Mesendoderm (in vitro differentiated cells): ENCODE results near the gene PRRC1. TPM values are rescaled to one million over a fixed set of nuclear protein-coding genes. Genes with fewer than 3 reads are reported as not detected.

ENCODE experiments used
- DNase-seq: peaks from one replicate; pipeline ENCODE4 v3.0.0; 2013
- H2AK5ac ChIP-seq: 2 replicates; pipeline ENCODE4 v1.6.1; 2013; ENCODE audit warnings: low read length, inconsistent platforms
- H2BK120ac ChIP-seq: 2 replicates; pipeline ENCODE4 v1.6.1; 2013; ENCODE audit warnings: low read depth, mild to moderate bottlenecking, low read length, moderate library complexity, mixed read lengths
- H2BK15ac ChIP-seq: replicated peaks from 2 replicates; pipeline ENCODE4 v1.6.1; 2013; ENCODE audit warnings: low read depth, mild to moderate bottlenecking, moderate library complexity
- H2BK5ac ChIP-seq: 2 replicates; pipeline ENCODE4 v1.6.1; 2013; ENCODE audit warnings: low read length, inconsistent platforms
- H3K18ac ChIP-seq: 2 replicates; pipeline ENCODE4 v1.6.1; 2013; ENCODE audit warnings: mild to moderate bottlenecking, low read length, mixed read lengths
- H3K23ac ChIP-seq: one replicate; pipeline ENCODE4 v1.6.1; 2013; ENCODE audit warnings: low read length
- H3K27ac ChIP-seq: 2 replicates; pipeline ENCODE4 v1.5.1; 2013; ENCODE audit warnings: low read depth, mild to moderate bottlenecking, inconsistent platforms, low read length, moderate library complexity
- H3K27me3 ChIP-seq: 2 replicates; pipeline ENCODE4 v1.6.1; 2013; ENCODE audit warnings: low read length, control low read depth, mild to moderate bottlenecking, inconsistent platforms; ENCODE audit not compliant: insufficient read depth, poor library complexity
- H3K36me3 ChIP-seq: 2 replicates; pipeline ENCODE4 v1.6.1; 2013; ENCODE audit warnings: low read length, inconsistent platforms; ENCODE audit not compliant: control insufficient read depth, insufficient read depth
- H3K4ac ChIP-seq: one replicate; pipeline ENCODE4 v1.6.1; 2013; ENCODE audit warnings: low read depth, mild to moderate bottlenecking, low read length, moderate library complexity
- H3K4me1 ChIP-seq: 2 replicates; pipeline ENCODE4 v1.6.1; 2013; ENCODE audit warnings: low read depth, low read length, inconsistent platforms; ENCODE audit not compliant: control insufficient read depth
- H3K4me2 ChIP-seq: 2 replicates; pipeline ENCODE4 v1.6.1; 2013; ENCODE audit warnings: low read length
- H3K4me3 ChIP-seq: 2 replicates; pipeline ENCODE4 v1.5.1; 2013; ENCODE audit warnings: mild to moderate bottlenecking, low read length
- H3K56ac ChIP-seq: one replicate; pipeline ENCODE4 v1.6.1; 2013; ENCODE audit warnings: low read length
- H3K79me1 ChIP-seq: 2 replicates; pipeline ENCODE4 v1.6.1; 2013; ENCODE audit warnings: low read length, inconsistent platforms
- H3K79me2 ChIP-seq: 2 replicates; pipeline ENCODE4 v1.6.1; 2013; ENCODE audit warnings: mild to moderate bottlenecking, low read length; ENCODE audit not compliant: control insufficient read depth, insufficient read depth
- H3K9ac ChIP-seq: 2 replicates; pipeline ENCODE4 v1.6.1; 2013; ENCODE audit warnings: low read length, inconsistent platforms
- H4K5ac ChIP-seq: one replicate; pipeline ENCODE4 v1.6.1; 2013; ENCODE audit warnings: low read length
- H4K8ac ChIP-seq: one replicate; pipeline ENCODE4 v1.6.1; 2013; ENCODE audit warnings: low read depth, mild to moderate bottlenecking, control low read depth, low read length, moderate library complexity
- WGBS: extraction: QIAGEN DNeasy Blood & Tissue Kit; methylation state at CpG from one replicate; pipeline ENCODE4 v1.1.7; 2013; ENCODE audit warnings: low lambda C conversion rate, missing lambda C conversion rate; ENCODE audit not compliant: insufficient coverage; ENCODE audit errors: extremely low coverage; 5-methylcytosine and 5-hydroxymethylcytosine counted together
- polyA plus RNA-seq, 2 experiments: library from polyadenylated mRNA; stranded (reverse); fragments of 200-250 nt; gene quantifications; one replicate each; pipeline ENCODE4 v1.2.3, GENCODE V29; 2013

Gene PRRC1
- 71.2 TPM for polyA plus RNA-seq (2013, experiment 1 of 2)
- polyA plus RNA-seq (2013, experiment 2 of 2) = 67.2 TPM

GRCh38 chr5:127517480-127518318, at the start of gene PRRC1:
PRRC1 (plus strand) TSS chr5:127517640; CDS start chr5:127523480, 5,840 bp downstream.
- WGBS = no CpG with 5 or more reads among the region's 80 CpGs
- peak within 1 kb of the TSS; percentile 96 for H3K4me3 ChIP-seq

GRCh38 chr5:127471211-127471610, 46.2 kb upstream of the PRRC1 start:
- no peak for DNase-seq
- Histone ChIP-seq H3K56ac (no peak overlapping the region), H2AK5ac (no peak overlapping the region), H3K36me3 (no peaks in the 10 kb centered on the region), H2BK15ac (no peak overlapping the region), H3K4ac (no peak overlapping the region), H2BK5ac (no peak overlapping the region), H3K4me3 (no peak overlapping the region), H2BK120ac (no peak overlapping the region), H3K4me2 (no peak overlapping the region), H3K27ac (no peak overlapping the region), H3K18ac (no peak overlapping the region), H3K79me2 (no peaks in the 10 kb centered on the region), H3K79me1 (no peaks in the 10 kb centered on the region), H3K9ac (no peak overlapping the region), H3K27me3 (no peaks in the 10 kb centered on the region), H3K23ac (no peak overlapping the region), H4K8ac (no peak overlapping the region), H4K5ac (no peak overlapping the region), H3K4me1 (no peaks in the 10 kb centered on the region)
- no CpG with 5 or more reads among the region's 2 CpGs for WGBS

More at GRCh38 chr5:127517480-127518318, at the start of gene PRRC1:
- Histone ChIP-seq H2AK5ac (no peak within 1 kb of the TSS), H4K8ac (no peak within 1 kb of the TSS), H3K27ac (peak within 1 kb of the TSS; percentile 69), H2BK120ac (no peak within 1 kb of the TSS), H3K18ac (peak within 1 kb of the TSS; percentile 42), H3K79me2 (peaks cover 42% of the 10 kb centered on the region), H3K23ac (peak within 1 kb of the TSS; percentile 48), H4K5ac (no peak within 1 kb of the TSS), H3K36me3 (no peaks in the 10 kb centered on the region), H3K79me1 (peaks cover 14% of the 10 kb centered on the region), H3K27me3 (no peaks in the 10 kb centered on the region), H3K4me1 (peaks cover 5% of the 10 kb centered on the region), H2BK5ac (peak within 1 kb of the TSS; percentile 83), H2BK15ac (no peak within 1 kb of the TSS), H3K4ac (peak within 1 kb of the TSS; percentile 59), H3K4me2 (peak within 1 kb of the TSS; percentile 69), H3K9ac (peak within 1 kb of the TSS; percentile 99), H3K56ac (peak within 1 kb of the TSS; percentile 99)
- peak; percentile 88 for DNase-seq

GRCh38 chr5:127472700-127473099, 44.7 kb upstream of the PRRC1 start:
- no peak for DNase-seq
- no CpG with 5 or more reads among the region's 3 CpGs for WGBS
- Histone ChIP-seq H2AK5ac (no peak overlapping the region), H3K4me1 (no peaks in the 10 kb centered on the region), H4K5ac (no peak overlapping the region), H3K36me3 (no peaks in the 10 kb centered on the region), H2BK5ac (no peak overlapping the region), H3K56ac (no peak overlapping the region), H3K79me1 (no peaks in the 10 kb centered on the region), H4K8ac (no peak overlapping the region), H3K27ac (no peak overlapping the region), H3K4me3 (no peak overlapping the region), H3K18ac (no peak overlapping the region), H3K9ac (no peak overlapping the region), H2BK15ac (no peak overlapping the region), H2BK120ac (no peak overlapping the region), H3K79me2 (no peaks in the 10 kb centered on the region), H3K23ac (no peak overlapping the region), H3K4me2 (no peak overlapping the region), H3K4ac (no peak overlapping the region), H3K27me3 (no peaks in the 10 kb centered on the region)

GRCh38 chr5:127486471-127486870, 31.0 kb upstream of the PRRC1 start:
- no peak overlapping the region for H3K27ac ChIP-seq
- H3K4me2 ChIP-seq = no peak overlapping the region
- H3K23ac ChIP-seq = no peak overlapping the region
- H2BK5ac ChIP-seq = no peak overlapping the region
- no peak overlapping the region for H4K5ac ChIP-seq
- H3K4me3 ChIP-seq = no peak overlapping the region
- H2BK15ac ChIP-seq = no peak overlapping the region
- no peak overlapping the region for H4K8ac ChIP-seq
- DNase-seq = no peak
- no peaks in the 10 kb centered on the region for H3K36me3 ChIP-seq
- H2BK120ac ChIP-seq = no peak overlapping the region
- no CpG with 5 or more reads among the region's 4 CpGs for WGBS
- no peaks in the 10 kb centered on the region for H3K79me1 ChIP-seq
- no peak overlapping the region for H3K9ac ChIP-seq
- H3K79me2 ChIP-seq = no peaks in the 10 kb centered on the region
- no peak overlapping the region for H3K4ac ChIP-seq
- no peak overlapping the region for H2AK5ac ChIP-seq
- no peak overlapping the region for H3K56ac ChIP-seq
- no peak overlapping the region for H3K18ac ChIP-seq
- H3K4me1 ChIP-seq = no peaks in the 10 kb centered on the region
- no peaks in the 10 kb centered on the region for H3K27me3 ChIP-seq

- Histone ChIP-seq H3K79me1 (no peaks in the 10 kb centered on the region), H3K9ac (no peak overlapping the region), H2BK5ac (no peak overlapping the region), H2BK120ac (no peak overlapping the region), H3K36me3 (no peaks in the 10 kb centered on the region), H3K4me3 (no peak overlapping the region), H3K18ac (no peak overlapping the region), H4K8ac (no peak overlapping the region), H3K4ac (no peak overlapping the region), H2BK15ac (no peak overlapping the region), H4K5ac (no peak overlapping the region), H3K56ac (no peak overlapping the region), H2AK5ac (no peak overlapping the region), H3K4me2 (no peak overlapping the region), H3K27ac (no peak overlapping the region), H3K79me2 (no peaks in the 10 kb centered on the region), H3K4me1 (no peaks in the 10 kb centered on the region), H3K23ac (no peak overlapping the region), H3K27me3 (no peaks in the 10 kb centered on the region)
- DNase-seq = peak; percentile 49
- no CpG with 5 or more reads among the region's 3 CpGs for WGBS
Observed at GRCh38 chr5:127492854-127493738, 24.3 kb upstream of the PRRC1 start.
